ENCODE results near the gene DSCAM. TPM values are rescaled to one million over a fixed set of nuclear protein-coding genes. Genes with fewer than 3 reads are reported as not detected.

Gene DSCAM
- total and polyA plus RNA-seq, 2 donors (not counting 1 experiment from before 2014, with no cell fraction given): under 0.01 to 0.01 TPM

DNA sequence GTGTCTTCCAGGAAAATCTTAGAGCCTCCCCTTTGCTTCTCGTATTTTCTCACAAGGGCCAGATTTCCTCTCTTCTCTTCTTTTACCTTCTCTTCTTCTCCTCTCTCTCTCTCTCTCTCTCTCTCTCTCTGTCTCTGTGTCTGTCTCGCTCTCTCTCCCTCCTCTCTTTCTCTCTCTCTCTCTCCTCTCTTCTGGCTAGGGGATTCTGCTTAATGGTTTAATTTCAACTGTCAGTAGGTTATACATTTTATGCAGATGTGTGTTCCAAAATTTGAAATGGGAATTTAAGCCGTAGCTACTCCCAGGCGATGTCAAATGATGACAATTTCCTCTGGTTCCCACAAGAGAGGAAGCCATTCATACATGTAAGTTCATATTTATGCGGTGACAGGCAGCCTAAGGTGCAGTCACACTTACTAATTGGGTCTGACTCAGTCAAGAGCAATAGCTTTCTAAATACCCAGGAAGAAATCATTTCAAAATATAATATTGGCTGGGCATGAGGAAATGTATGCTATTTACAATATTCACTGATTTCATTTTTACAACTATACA is 1.4 kb downstream of the DSCAM start:
- peak in 1 of 2 donors; percentile 58 for DNase-seq (ENCODE audit: low read depth in 2 of 2)
- no peak overlapping the region for H3K27ac ChIP-seq (ENCODE audit: insufficient read depth, low read length)
- H3K9ac ChIP-seq (ENCODE audit: insufficient read depth, low read length): no peak overlapping the region
- H3K79me2 ChIP-seq (ENCODE audit: control insufficient read depth, insufficient read depth, low read length): no peaks in the 10 kb centered on the region
- no peak overlapping the region for H3K4me3 ChIP-seq (replicated peaks in 1 of 4; ENCODE audit: control extremely low read depth in 1 of 4, insufficient read depth in 1 of 4, low read depth in 3 of 4, low read length in 4 of 4)
- no peaks in the 10 kb centered on the region for H3K4me1 ChIP-seq (ENCODE audit: control insufficient read depth, extremely low read depth, insufficient read depth, low read length)
- no peak overlapping the region for H2AFZ ChIP-seq (ENCODE audit: low read length)
- H3K36me3 ChIP-seq (ENCODE audit: control insufficient read depth, insufficient read depth, low read length): no peaks in the 10 kb centered on the region
- H3K27me3 ChIP-seq (ENCODE audit: control insufficient read depth, insufficient read depth, low read length): no peaks in the 10 kb centered on the region
- H3K9me3 ChIP-seq (ENCODE audit: control insufficient read depth, insufficient read depth, low read depth, low read length): no peaks in the 10 kb centered on the region
- H3K4me2 ChIP-seq (ENCODE audit: extremely low read depth, insufficient read depth, low read length): no peak overlapping the region
- TF ChIP-seq, protein P1, sequence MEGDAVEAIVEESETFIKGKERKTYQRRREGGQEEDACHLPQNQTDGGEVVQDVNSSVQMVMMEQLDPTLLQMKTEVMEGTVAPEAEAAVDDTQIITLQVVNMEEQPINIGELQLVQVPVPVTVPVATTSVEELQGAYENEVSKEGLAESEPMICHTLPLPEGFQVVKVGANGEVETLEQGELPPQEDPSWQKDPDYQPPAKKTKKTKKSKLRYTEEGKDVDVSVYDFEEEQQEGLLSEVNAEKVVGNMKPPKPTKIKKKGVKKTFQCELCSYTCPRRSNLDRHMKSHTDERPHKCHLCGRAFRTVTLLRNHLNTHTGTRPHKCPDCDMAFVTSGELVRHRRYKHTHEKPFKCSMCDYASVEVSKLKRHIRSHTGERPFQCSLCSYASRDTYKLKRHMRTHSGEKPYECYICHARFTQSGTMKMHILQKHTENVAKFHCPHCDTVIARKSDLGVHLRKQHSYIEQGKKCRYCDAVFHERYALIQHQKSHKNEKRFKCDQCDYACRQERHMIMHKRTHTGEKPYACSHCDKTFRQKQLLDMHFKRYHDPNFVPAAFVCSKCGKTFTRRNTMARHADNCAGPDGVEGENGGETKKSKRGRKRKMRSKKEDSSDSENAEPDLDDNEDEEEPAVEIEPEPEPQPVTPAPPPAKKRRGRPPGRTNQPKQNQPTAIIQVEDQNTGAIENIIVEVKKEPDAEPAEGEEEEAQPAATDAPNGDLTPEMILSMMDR (conservative IDR thresholded peaks at IDR 0.05 in 1 of 2, IDR thresholded peaks at IDR 0.05 in 1 of 2; ENCODE audit: low read depth in 1 of 2, low read length in 2 of 2): no peak
- TF ChIP-seq EZH2 (IDR thresholded peaks at IDR 0.05; ENCODE audit: low read length, missing control alignments): no peak
- no peaks in the 10 kb centered on the region for H4K20me1 ChIP-seq (ENCODE audit: control insufficient read depth, extremely low read depth, insufficient read depth, low read length)

DNA sequence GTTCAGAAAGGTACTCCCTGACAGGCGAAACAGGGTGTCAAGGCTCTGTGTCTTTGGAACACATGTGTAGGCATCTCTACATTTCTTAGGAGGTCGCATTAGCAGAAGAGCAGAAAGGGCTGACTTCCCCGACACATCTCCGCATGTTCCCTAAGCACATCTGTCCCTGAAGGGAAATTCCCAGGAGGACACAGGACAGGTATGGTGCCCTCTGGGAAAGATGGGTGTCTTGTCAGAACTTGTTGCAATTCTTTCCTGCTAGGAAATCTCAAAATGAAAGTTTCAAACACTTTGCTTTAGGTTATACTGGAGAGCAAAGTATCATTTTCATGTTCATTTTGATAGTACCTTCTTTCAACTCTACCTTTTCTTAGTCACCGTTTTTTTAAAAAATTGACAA is 2.0 kb downstream of the DSCAM start:
- no peak overlapping the region for H3K4me2 ChIP-seq (ENCODE audit: extremely low read depth, insufficient read depth, low read length)
- H3K9ac ChIP-seq (ENCODE audit: insufficient read depth, low read length): no peak overlapping the region
- H4K20me1 ChIP-seq (ENCODE audit: control insufficient read depth, extremely low read depth, insufficient read depth, low read length): no peaks in the 10 kb centered on the region
- H3K79me2 ChIP-seq (ENCODE audit: control insufficient read depth, insufficient read depth, low read length): no peaks in the 10 kb centered on the region
- DNase-seq (ENCODE audit: low read depth in 2 of 2): no peak
- H3K9me3 ChIP-seq (ENCODE audit: control insufficient read depth, insufficient read depth, low read depth, low read length): no peaks in the 10 kb centered on the region
- H2AFZ ChIP-seq (ENCODE audit: low read length): no peak overlapping the region
- no peaks in the 10 kb centered on the region for H3K4me1 ChIP-seq (ENCODE audit: control insufficient read depth, extremely low read depth, insufficient read depth, low read length)
- no peaks in the 10 kb centered on the region for H3K36me3 ChIP-seq (ENCODE audit: control insufficient read depth, insufficient read depth, low read length)
- TF ChIP-seq EZH2 (IDR thresholded peaks at IDR 0.05; ENCODE audit: low read length, missing control alignments): no peak
- TF ChIP-seq, protein P1 (conservative IDR thresholded peaks at IDR 0.05 in 1 of 2, IDR thresholded peaks at IDR 0.05 in 1 of 2; ENCODE audit: low read depth in 1 of 2, low read length in 2 of 2): no peak
- H3K4me3 ChIP-seq (replicated peaks in 1 of 4; ENCODE audit: control extremely low read depth in 1 of 4, insufficient read depth in 1 of 4, low read depth in 3 of 4, low read length in 4 of 4): no peak overlapping the region
- H3K27me3 ChIP-seq (ENCODE audit: control insufficient read depth, insufficient read depth, low read length): no peaks in the 10 kb centered on the region
- no peak overlapping the region for H3K27ac ChIP-seq (ENCODE audit: insufficient read depth, low read length)

DNA sequence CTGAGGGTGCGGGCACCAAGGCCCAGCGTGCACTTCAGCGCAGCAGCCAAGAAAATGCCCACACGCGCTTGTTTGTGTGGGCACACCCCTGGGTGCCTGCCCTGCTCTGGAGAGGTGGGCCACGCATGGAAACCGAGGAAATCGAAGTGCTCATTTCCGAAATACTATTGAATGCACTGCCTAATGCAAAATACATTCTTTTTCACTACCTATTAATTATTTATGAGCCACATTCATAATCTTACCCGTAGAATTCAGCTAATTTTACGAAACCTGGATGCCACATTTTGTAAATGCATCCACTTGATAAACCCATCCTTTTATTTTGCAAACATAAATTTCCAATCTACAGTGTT is 4.8 kb downstream of the DSCAM start:
- H2AFZ ChIP-seq (ENCODE audit: low read length): no peak overlapping the region
- TF ChIP-seq EZH2 (IDR thresholded peaks at IDR 0.05; ENCODE audit: low read length, missing control alignments): no peak
- TF ChIP-seq, protein P1 (conservative IDR thresholded peaks at IDR 0.05 in 1 of 2, IDR thresholded peaks at IDR 0.05 in 1 of 2; ENCODE audit: low read depth in 1 of 2, low read length in 2 of 2): no peak

More for the DNA sequence above, 4.8 kb downstream of the DSCAM start:
- H3K9me3 ChIP-seq (ENCODE audit: control insufficient read depth, insufficient read depth, low read depth, low read length): no peaks in the 10 kb centered on the region
- no peak overlapping the region for H3K4me3 ChIP-seq (replicated peaks in 1 of 4; ENCODE audit: control extremely low read depth in 1 of 4, insufficient read depth in 1 of 4, low read depth in 3 of 4, low read length in 4 of 4)
- no peak for DNase-seq (ENCODE audit: low read depth in 2 of 2)
- no peaks in the 10 kb centered on the region for H3K27me3 ChIP-seq (ENCODE audit: control insufficient read depth, insufficient read depth, low read length)
- H3K4me2 ChIP-seq (ENCODE audit: extremely low read depth, insufficient read depth, low read length): no peak overlapping the region
- H3K27ac ChIP-seq (ENCODE audit: insufficient read depth, low read length): no peak overlapping the region
- no peaks in the 10 kb centered on the region for H4K20me1 ChIP-seq (ENCODE audit: control insufficient read depth, extremely low read depth, insufficient read depth, low read length)
- H3K36me3 ChIP-seq (ENCODE audit: control insufficient read depth, insufficient read depth, low read length): no peaks in the 10 kb centered on the region
- H3K79me2 ChIP-seq (ENCODE audit: control insufficient read depth, insufficient read depth, low read length): no peaks in the 10 kb centered on the region
- H3K4me1 ChIP-seq (ENCODE audit: control insufficient read depth, extremely low read depth, insufficient read depth, low read length): no peaks in the 10 kb centered on the region
- H3K9ac ChIP-seq (ENCODE audit: insufficient read depth, low read length): no peak overlapping the region
